Esophagus muscularis mucosa (tissue), 4 donors: ENCODE measurements around the gene SPATA3. TPM values are rescaled to one million over a fixed set of nuclear protein-coding genes. Genes with fewer than 3 reads are reported as not detected.

Experiments used
- DNase-seq: peaks from one replicate; pipeline ENCODE4 v3.0.0-alpha.2; 2017; ENCODE audit errors: extremely low spot score
- H3K27ac ChIP-seq, 4 donors: fragments of 200-600 bp; sonication (generic); replicated peaks in 1 of 4; 1 replicate in 3 of 4; 2 replicates in 1 of 4; pipeline ENCODE4 v1.5.1; 2016 to 2019; ENCODE audit warnings: mild to moderate bottlenecking in 1 of 4
- H3K27me3 ChIP-seq, 4 donors: fragments of 200-600 bp; sonication (generic); one replicate each; pipeline versions ENCODE4 v1.5.1 to v1.6.0; 2016 to 2019
- H3K36me3 ChIP-seq, 4 donors: fragments of 200-600 bp; sonication (generic); one replicate each; pipeline ENCODE4 v1.5.1; 2016 to 2019
- H3K4me1 ChIP-seq, 4 donors: fragments of 200-600 bp; sonication (generic); one replicate each; pipeline ENCODE4 v1.5.1; 2016 to 2019
- H3K4me3 ChIP-seq, 4 donors: fragments of 200-600 bp; sonication (generic); 1 replicate in 2 of 4; 2 replicates in 2 of 4; pipeline ENCODE4 v1.5.1; 2016 to 2019; ENCODE audit warnings: mild to moderate bottlenecking in 4 of 4, moderate library complexity in 1 of 4
- H3K9me3 ChIP-seq, 4 donors: fragments of 200-600 bp; sonication (generic); 1 replicate in 3 of 4; 2 replicates in 1 of 4; pipeline ENCODE4 v1.5.1; 2016 to 2019
- EP300 ChIP-seq: sonication (generic); formaldehyde crosslinking; IDR thresholded peaks from one replicate; pipeline ENCODE4 v1.6.1; 2017; ENCODE audit warnings: antibody characterized with exemption
- POLR2A ChIP-seq: fragments of 450-650 bp; IDR thresholded peaks from one replicate; pipeline ENCODE4 v1.6.1; 2017; ENCODE audit warnings: antibody characterized with exemption, moderate library complexity, mild to moderate bottlenecking, low read depth
- POLR2AphosphoS5 ChIP-seq, 2 donors: sonication (generic); formaldehyde crosslinking; IDR thresholded peaks; one replicate each; pipeline ENCODE4 v1.6.1; 2017; ENCODE audit warnings: antibody characterized with exemption in 2 of 2
- WGBS: methylation state at CpG from one replicate; pipeline ENCODE4 v1.1.5; 2018; 5-methylcytosine and 5-hydroxymethylcytosine counted together
- intact Hi-C: fragments of 100-400 bp; cut with DNase I; formaldehyde crosslinking; loops from one replicate; pipeline ENCODE4 v1.15.1; 2023
- total RNA-seq, 4 donors: library from RNA; depleted of rRNA; stranded (reverse); fragments of >200 nt; gene quantifications; one replicate each; pipeline versions ENCODE4 v1.1.0 to v1.2.1, GENCODE V29; 2016
- TF ChIP-seq, protein P1 (sequence below), 3 experiments: fragments of 200-600 bp in 2 of 3; fragments of 450-650 bp in 1 of 3; sonication (generic) in 2 of 3; IDR thresholded peaks; one replicate each; pipeline ENCODE4 v1.5.1; 2017 to 2019; ENCODE audit warnings: antibody characterized with exemption in 3 of 3, mild to moderate bottlenecking in 2 of 3, moderate library complexity in 1 of 3

SPATA3 gene
- total RNA-seq, 4 donors from 2014 or later: not detected

DNA sequence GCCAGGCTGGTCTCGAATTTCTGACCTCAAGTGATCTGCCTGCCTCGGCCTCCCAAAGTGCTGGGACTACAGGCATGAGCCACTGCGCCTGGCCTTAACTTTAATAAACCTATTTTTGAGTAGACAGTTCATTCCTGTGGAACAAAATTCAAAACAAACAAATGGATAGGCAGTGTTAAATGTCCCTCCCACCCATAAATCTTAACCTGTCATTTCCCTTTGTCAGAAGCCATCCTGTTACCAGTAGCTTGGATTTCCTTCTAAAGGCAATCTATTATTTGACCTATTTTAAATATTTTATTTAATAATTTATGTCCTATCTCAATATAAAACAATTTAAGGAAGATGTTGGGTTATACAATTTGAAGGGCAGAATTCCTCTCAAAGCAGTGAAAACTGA is 34.8 kb downstream of the SPATA3 start:
- no peaks in the 10 kb centered on the region for H3K36me3 ChIP-seq
- no peak overlapping the region for H3K4me3 ChIP-seq
- intact Hi-C loops: no loop called here
- no peak overlapping the region for H3K27ac ChIP-seq
- no peaks in the 10 kb centered on the region for H3K4me1 ChIP-seq
- no peak for TF ChIP-seq POLR2AphosphoS5 (IDR thresholded peaks at IDR 0.05)
- TF ChIP-seq EP300: no peak
- no peak for TF ChIP-seq POLR2A
- TF ChIP-seq, protein P1, sequence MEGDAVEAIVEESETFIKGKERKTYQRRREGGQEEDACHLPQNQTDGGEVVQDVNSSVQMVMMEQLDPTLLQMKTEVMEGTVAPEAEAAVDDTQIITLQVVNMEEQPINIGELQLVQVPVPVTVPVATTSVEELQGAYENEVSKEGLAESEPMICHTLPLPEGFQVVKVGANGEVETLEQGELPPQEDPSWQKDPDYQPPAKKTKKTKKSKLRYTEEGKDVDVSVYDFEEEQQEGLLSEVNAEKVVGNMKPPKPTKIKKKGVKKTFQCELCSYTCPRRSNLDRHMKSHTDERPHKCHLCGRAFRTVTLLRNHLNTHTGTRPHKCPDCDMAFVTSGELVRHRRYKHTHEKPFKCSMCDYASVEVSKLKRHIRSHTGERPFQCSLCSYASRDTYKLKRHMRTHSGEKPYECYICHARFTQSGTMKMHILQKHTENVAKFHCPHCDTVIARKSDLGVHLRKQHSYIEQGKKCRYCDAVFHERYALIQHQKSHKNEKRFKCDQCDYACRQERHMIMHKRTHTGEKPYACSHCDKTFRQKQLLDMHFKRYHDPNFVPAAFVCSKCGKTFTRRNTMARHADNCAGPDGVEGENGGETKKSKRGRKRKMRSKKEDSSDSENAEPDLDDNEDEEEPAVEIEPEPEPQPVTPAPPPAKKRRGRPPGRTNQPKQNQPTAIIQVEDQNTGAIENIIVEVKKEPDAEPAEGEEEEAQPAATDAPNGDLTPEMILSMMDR (IDR thresholded peaks at IDR 0.05): no peak
- no peak for DNase-seq
- H3K9me3 ChIP-seq: peaks cover 0 to 3% (median 0%) of the 10 kb centered on the region in 4 donors
- WGBS: 78% methylated on average over 3 of the region's 3 CpGs
- peaks cover 0 to 51% (median 6%) of the 10 kb centered on the region in 4 donors for H3K27me3 ChIP-seq

DNA sequence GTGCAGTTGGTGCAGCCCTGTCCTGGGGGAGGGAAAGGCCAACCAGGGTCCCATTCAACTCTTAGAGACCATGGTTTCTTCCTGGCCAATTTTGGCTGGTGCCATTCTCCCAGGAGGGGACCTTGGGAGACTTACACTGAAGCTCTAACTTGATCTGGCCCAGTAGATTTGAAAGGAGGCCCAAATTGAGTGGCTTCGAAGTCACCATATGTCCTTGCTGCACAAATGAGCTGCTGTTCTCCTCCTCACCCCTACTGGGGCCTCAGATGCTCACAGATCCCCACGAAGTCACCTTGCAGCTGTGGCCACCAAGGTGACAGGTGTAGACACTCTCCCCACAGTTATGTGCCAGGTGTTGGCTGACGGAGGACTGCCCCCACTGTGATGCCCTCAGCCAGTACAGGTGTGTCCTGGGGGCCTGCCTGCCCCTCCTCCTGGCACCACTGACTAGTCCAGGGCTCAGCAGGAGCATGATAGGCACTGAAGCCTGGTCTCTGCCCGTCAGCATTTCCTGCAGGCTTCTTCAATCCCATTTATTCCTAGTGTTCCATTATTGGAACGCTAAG is 36.7 kb downstream of the SPATA3 start:
- 86% methylated on average over 4 of the region's 5 CpGs for WGBS
- Histone ChIP-seq H3K27me3 (peaks cover 0 to 64% (median 20%) of the 10 kb centered on the region in 4 donors), H3K4me3 (no peak overlapping the region), H3K36me3 (no peaks in the 10 kb centered on the region), H3K27ac (no peak overlapping the region), H3K9me3 (peaks cover 0 to 3% (median 0%) of the 10 kb centered on the region in 4 donors), H3K4me1 (peaks cover 0 to 9% (median 5%) of the 10 kb centered on the region in 4 donors)
- intact Hi-C loops: no loop called here
- no peak for DNase-seq
- TF ChIP-seq POLR2AphosphoS5 (IDR thresholded peaks at IDR 0.05): no peak
- TF ChIP-seq POLR2A: no peak
- TF ChIP-seq EP300: no peak
- TF ChIP-seq, protein P1 (IDR thresholded peaks at IDR 0.05): no peak

DNA sequence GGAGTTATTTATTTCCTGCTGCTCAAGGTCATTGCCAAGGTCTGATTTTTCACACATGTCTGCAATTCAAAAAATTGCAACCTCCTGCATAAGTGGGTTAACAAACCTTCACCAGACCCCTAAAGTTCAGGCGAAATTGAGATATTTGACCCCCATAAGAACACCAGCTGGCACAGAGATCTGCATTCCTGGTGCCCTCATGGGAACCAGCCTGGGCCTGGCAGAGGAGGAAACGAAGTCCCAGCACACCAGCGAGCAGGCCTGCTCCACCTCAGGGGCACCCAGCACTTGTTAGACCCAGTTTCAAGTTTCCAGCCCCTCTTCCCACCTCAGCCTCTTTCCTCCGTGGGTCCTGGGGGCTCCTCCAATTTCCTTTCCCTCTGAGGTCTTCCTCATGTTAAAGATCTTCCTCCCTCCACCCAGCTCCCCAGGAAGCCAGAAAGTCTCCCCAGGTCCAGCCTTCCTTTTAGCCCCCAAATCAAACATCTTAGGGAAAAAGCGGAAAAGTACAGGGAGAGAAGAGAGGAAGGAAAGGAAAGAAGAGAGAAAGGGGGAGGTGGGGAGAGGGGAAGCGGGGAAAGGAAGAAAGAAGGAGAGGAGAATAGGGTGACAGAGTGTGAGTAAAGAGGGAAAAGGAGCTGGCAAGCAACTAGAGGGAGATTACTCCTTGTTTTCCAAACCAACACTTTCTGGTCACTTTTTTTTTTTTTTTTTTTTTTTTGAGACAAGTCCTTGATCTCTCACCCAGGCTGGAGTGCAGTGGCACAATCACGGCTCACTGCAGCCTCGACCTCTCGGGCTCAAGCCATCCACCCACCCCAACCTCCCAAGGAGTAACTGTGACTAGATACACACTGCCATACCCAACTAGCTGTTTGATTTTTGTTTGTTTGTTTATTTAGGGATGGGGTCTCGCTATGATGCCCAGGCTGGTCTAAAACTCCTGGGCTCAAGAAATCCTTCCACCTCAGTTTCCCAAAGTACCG is 37.5 kb downstream of the SPATA3 start:
- intact Hi-C loops: no loop called here
- Histone ChIP-seq H3K4me3 (no peak overlapping the region), H3K4me1 (peaks cover 0 to 15% (median 11%) of the 10 kb centered on the region in 4 donors), H3K36me3 (no peaks in the 10 kb centered on the region), H3K27ac (no peak overlapping the region), H3K9me3 (peaks cover 0 to 3% (median 0%) of the 10 kb centered on the region in 4 donors), H3K27me3 (peaks cover 0 to 66% (median 25%) of the 10 kb centered on the region in 4 donors)
- TF ChIP-seq POLR2AphosphoS5 (IDR thresholded peaks at IDR 0.05): no peak
- no peak for TF ChIP-seq POLR2A
- TF ChIP-seq, protein P1 (IDR thresholded peaks at IDR 0.05): no peak
- TF ChIP-seq EP300: no peak
- 65% methylated on average over 10 of the region's 11 CpGs for WGBS
- DNase-seq: no peak

DNA sequence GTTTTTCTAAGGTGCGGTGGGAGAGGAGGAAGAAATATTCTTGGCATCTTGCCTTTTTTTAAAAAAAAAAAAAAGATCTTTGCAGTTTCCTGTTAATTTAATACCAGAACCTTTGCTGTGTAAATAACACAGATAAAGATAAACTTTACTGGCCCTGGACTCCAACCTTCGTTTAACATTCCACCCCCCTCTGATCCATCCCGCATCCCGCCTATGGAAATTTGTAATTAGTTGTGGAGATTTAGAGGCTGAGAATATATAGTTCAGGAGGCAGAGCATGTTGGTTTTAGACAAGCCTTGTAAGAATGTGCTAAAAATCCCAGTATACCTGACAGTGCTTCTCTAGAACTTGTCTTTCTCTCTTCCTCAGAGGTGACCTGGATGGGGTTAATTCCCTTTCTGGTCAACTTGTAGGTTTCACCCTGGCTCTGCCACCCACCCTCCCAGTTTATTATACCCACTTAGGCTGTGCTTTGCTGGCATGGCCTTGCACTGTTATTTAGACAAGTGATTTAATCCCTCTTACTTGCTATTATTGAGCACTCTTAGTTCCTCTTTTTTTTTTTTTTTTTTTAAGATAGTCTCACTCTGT is 38.5 kb downstream of the SPATA3 start:
- TF ChIP-seq, protein P1 (IDR thresholded peaks at IDR 0.05): no peak
- TF ChIP-seq EP300: no peak
- no peak for TF ChIP-seq POLR2A
- TF ChIP-seq POLR2AphosphoS5 (IDR thresholded peaks at IDR 0.05): no peak
- 35% methylated on average over 4 of the region's 4 CpGs for WGBS
- H3K27ac ChIP-seq: no peak overlapping the region
- no peaks in the 10 kb centered on the region for H3K9me3 ChIP-seq
- H3K27me3 ChIP-seq: peaks cover 0 to 74% (median 32%) of the 10 kb centered on the region in 4 donors
- peaks cover 0 to 17% (median 12%) of the 10 kb centered on the region in 4 donors for H3K4me1 ChIP-seq
- H3K36me3 ChIP-seq: no peaks in the 10 kb centered on the region
- intact Hi-C loops: no loop called here
- no peak for DNase-seq
- H3K4me3 ChIP-seq: no peak overlapping the region
